ENCODE results near the gene ADAMTS1.
"Not testable (repeated sequence)": the region's sequence is repeated elsewhere in the genome, so short reads cannot be mapped to it uniquely, and the experiment has no call there.

ADAMTS1 gene

GRCh38 chr21:26845066-26845758 is at the start of gene ADAMTS1:
Gene ADAMTS1 (minus strand): TSS chr21:26845409. CDS start chr21:26844954, 455 bp downstream.
- DNase-seq = peak; percentile 79

DNA sequence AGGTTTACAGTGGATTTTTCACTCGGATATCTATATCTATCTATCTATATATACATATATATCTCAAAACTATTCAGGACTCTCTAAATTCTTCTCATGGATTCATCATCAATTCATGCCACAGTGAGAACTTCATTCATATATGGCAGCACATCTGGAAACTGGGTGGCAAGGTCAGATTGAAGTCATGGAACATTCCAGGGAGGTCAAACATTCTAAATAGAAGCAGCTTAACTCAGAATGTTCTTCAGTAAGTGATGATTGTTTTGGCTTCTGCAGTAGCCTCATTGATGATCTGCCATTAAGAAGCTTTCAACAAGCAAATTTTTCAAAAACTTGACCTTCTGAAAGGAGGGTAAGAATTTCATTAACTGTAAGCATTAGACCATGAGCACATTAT is 46.9 kb upstream of the ADAMTS1 start:
- DNase-seq = no peak

DNA sequence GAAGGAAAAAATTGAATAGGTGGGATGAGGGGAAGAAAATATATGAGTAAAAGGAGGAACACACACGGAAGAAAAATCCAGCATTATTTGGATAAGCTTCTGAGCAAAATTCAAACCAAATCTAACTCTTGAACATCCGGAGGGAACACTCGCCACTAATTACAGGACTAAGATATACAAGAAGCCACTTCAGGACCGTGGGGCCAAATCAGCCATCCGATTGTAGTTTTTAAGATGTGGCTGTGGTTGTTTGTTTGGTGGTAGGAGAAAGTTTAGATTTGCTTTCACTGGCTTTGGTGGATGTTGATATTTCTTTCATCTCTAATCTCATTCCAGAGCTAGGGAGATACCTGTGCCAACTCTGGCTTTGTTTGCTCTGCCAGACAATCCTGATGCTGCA is 43.7 kb upstream of the ADAMTS1 start:
- DNase-seq = no peak

GRCh38 chr21:26888256-26888655 is 43.0 kb upstream of the ADAMTS1 start:
- DNase-seq = no peak

DNA sequence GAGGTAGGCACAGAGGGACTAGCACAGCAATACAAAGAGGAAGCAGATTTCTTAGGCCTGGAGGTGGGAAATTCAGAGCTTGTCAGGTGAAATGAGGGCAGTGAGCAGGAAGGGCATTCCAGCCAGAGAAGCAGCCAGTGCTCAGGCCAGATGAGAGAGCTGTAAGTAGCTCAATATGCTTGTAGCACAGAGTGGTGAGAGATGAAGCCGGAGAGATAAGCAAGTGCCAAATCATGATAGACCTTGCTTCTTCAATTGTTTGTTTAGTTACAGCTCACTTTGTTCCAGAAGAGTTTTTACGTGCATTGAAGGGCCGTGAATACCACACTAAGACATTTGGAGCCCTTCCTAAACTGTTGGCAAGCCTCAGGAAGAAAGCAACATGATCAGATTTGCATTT is 42.0 kb upstream of the ADAMTS1 start:
- no peak for DNase-seq

DNA sequence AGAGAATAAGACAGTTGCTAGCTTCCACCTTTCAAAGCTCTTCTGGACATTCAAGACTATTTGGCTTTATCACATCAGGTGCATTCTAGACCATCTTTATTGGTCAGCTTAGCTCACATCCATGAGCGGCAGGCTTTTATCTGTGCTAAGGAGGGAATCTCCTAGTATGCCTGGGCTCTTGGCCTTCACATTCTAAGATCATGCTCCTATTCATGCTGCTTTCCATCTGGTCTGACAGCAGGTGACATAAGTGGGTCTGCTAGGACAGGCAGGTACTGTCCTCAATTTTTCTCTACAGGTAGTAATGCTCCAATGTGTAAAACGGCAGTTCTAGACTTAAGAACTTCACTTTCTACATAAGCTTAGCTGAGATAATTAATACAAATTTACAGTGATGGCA is 39.2 kb upstream of the ADAMTS1 start:
- DNase-seq = no peak

DNA sequence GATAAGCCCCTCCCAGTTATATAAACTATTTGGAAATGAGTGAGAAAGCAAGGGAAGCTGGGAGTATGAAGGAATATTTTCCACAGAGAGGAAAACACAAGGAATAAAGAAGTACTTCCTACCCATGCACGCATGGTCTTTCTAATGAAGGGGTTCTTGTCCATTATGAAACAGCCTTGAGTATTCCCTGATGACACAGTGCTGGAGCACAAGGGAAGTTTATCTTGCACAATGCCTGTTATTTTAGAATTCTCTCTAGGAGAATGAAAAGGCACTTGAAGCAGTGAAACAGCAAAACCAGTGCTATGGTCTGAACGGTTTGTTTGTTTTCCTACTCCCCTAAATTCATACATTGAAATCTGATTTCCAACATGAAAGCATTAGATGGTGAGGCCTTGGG is 38.6 kb upstream of the ADAMTS1 start:
- DNase-seq = no peak

- no peak for DNase-seq
These were observed 36.5 kb upstream of the ADAMTS1 start for GRCh38 chr21:26881504-26882228.

DNA sequence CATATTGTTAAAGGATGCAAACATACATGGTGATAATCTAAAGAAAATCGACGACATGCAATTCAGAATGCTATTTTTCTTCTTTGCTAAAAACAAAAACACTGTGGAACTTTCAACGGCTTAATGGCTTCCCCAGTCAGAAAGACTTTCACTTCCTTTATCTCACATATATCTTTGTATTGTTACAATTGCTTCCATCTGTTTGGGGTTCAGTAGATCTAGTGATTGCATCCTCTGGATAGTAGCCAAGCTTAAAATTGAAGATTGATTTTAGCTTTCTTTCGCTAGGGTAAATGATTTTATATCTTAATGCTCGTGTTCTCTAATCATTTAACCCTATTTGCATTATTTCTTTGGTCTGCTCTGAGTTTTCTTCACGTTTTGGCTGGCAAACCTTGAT is 31.8 kb upstream of the ADAMTS1 start:
- DNase-seq = no peak

GRCh38 chr21:26874347-26874746 is 29.1 kb upstream of the ADAMTS1 start:
- DNase-seq = no peak

DNA sequence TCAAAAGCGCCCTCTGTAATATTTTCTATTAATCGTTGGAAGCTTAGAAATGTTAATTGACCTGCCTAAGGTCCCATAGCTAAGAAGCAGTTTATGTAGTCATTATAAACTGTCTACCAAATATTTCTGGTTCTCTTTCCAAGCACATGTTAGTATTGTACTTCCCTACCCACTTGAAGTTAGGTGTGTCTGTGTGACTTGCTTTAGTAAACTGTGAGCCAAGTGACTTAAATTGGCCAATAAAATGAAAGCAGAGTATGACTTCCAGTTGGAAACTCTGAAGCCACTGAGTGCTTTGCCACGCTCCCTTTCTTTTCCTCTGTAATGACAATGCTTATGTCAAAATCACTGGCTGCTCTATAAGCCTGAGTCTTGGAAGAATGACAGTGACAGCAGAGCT is 20.6 kb upstream of the ADAMTS1 start:
- no peak for DNase-seq

DNA sequence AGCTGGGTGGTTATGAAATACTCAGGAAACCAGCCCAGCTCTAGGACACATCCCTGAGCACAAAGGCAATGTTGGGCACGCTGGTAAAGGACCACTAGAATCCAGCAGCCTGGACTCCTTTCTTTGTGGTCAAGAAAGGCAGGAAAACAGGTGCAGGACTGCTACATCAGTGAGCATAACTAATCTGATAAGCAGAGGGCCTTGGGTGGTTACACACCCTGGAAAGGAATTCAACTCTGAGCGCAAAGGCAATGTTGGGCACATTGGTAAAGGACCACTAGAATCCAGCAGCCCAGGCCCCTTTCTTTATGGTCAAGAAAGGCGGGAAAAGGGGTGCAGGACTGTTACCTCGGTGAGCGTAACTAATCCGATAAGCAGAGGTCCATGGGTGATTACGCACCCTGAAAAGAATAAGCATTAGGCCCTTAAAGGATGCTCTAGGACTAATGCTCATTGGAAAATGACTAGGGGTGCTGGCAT is 11.7 kb upstream of the ADAMTS1 start:
- not testable (repeated sequence) for DNase-seq

GRCh38 chr21:26854695-26855094 is 9.5 kb upstream of the ADAMTS1 start:
- not testable (repeated sequence) for DNase-seq

DNA sequence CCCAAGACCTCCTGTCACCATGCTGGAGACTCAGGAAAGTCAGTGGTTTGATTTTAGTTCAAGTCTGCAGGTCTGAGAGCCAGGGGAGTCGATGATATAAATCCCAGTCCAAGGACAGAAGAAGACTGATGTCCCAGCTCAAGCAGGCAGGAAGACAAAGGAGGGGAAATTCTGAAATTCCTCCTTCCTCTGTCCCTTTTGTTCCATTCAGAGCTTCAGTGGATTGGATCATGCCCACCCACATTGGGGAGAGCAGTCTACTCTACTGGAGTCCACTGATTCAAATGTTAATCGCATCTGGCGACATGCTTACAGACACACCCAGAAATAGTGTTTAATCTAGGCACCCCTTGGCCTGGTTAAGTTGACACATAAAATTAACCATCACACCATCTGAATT is 7.2 kb upstream of the ADAMTS1 start:
- no peak for DNase-seq

- DNase-seq = no peak
These were observed 6.1 kb upstream of the ADAMTS1 start for GRCh38 chr21:26851109-26851944.

DNA sequence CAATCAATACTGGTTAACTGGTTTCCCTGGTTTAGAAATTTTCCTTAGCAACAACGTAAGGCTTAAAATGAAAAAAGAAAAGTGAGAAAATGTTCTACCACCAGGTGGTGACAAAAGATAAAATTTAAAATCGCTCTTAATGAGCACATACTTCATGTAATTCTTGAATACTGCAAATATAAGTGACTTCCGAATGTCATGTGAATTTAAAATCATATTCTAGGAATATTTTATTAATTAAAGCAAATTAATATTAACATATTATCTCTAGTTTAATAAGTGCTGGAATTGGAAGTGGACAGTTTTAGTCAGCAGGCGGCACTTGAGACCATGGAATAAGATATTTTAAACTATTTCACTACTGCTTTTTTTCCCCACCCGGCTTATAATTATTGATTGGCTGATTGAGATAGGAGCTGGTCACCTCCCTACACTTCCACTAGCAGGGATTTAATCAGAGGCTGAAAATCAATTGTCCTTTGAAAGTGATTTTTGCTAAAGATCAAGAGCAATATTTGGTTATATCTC is 5.0 kb upstream of the ADAMTS1 start:
- DNase-seq = no peak

DNA sequence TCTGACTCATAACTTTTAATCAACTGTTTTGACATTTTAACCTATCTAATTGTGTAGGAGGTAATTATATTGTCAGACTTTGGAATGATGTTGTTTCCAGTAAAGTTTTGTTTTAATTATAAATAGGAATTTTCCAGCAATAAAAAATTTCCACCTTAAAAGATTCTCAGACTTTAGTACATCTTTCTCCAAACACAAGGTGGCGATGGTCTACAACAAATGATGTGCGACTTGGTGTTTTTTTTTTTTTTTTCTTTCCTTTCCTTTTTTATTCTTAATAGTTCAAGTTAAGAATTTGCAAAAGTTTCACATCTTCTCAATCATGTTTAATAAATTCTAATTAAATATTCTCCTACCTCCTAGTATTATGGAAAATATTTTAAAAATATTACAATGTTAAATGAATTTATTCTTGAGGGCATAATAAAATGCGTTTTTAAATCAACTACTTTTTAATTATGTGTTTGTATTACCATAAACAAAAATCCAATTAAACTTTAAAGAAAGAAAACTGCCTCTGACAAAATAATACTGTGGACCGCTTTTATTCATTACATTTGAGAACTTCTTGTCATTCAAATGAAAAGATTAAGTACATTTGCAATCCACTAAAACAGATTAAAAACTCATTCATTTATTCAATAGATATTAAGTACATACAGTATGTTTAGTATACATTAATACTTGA is 4.4 kb upstream of the ADAMTS1 start:
- no peak for DNase-seq

DNA sequence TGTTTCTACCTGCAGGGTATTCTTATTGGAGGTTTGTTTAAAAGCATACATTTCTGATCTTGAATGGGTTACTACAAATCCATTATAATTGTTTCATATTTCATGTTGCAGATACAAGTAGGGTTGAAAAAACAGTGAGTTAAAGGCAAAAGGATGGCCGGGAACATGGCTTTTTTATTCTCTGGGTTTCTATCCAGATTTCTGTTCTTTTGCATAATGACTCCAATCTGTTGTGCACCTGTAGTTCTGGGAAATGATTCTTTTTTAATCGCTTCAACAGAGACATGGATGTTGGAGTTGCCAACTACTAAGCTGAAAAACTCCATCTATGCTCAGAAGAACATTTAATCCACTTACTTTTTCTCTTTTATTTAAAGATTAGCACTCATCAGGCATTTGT is 2.7 kb upstream of the ADAMTS1 start:
- no peak for DNase-seq

- DNase-seq = no peak
These were observed 1.8 kb upstream of the ADAMTS1 start for GRCh38 chr21:26847002-26847401.

DNA sequence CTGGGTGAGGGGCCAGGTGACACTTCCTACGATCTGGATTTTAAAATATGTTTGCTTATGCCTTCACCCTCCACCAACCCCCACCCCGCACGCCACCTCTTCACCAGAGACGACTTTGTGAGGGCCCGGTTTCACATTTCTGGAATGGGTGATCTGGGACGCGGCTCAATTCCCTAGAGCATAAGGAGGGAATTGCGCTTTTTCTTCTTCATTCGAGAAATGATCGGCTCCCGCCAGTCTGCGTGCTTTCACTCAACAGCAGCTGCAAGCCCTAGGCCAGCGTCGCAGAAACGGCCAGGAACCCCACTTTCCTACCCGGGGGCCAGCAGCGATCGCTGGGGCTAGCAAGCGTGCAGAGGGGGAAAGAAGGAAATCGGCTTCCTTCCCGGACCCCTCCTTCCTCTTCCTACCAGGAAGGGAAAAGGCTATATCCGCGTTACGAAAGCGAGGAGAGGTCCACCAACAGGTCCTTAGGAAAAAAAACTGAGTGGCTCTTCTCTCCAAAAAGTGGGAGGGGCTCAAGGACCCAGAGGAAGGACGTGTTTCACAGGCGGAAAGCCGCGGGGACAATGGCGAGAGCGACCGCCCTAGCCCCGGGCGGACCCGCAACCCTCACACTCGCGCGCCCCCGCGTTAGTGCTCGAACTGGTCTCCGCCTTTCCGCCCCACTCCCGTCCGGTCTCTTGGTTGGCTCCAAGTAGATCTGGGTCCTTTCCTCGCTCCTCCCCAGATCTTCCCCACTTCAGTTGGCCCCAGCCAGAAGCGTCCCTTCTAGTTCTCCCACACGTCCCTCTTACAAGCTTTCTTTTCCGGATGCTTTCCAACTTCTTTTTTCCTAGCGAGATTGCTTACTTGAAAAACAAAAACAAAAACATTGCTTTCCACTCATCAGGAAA is 1.1 kb upstream of the ADAMTS1 start:
- DNase-seq = peak; percentile 49

- no peak for DNase-seq
These were observed 488 bp upstream of the ADAMTS1 start for GRCh38 chr21:26845759-26846035.

Data from NCI-H226 (cell line).